ENCODE measurements around the gene TMEFF2. TPM values are rescaled to one million over a fixed set of nuclear protein-coding genes. Genes with fewer than 3 reads are reported as not detected.

The TMEFF2 gene
- polyA plus RNA-seq, 1 of the 3 experiments (the other 2 are of a cell fraction), result 5.4 TPM

- no peak overlapping the region for H3K9ac ChIP-seq
- ChIA-PET CTCF (interaction anchor here (1.2 to 5.4 kb wide), 2 partner anchors 344 to 589 kb away, joined by 4 to 37 read pairs; no protein-coding TSS in a partner anchor), POLR2A (no interaction called here)
- no peak overlapping the region for H2AFZ ChIP-seq (ENCODE audit: low read depth)
- H3K9me2 ChIP-seq, result no peaks in the 10 kb centered on the region
- H3K79me2 ChIP-seq (ENCODE audit: insufficient read depth), result no peaks in the 10 kb centered on the region
- no peak overlapping the region for H3K4me3 ChIP-seq (ENCODE audit: low read depth in 2 of 2, low read length in 1 of 2)
- no peaks in the 10 kb centered on the region; a peak in 1 of 4 replicates for H3K4me1 ChIP-seq (ENCODE audit: control insufficient read depth in 1 of 2, insufficient read depth in 2 of 2, low read depth in 1 of 2, low read length in 1 of 2)
- WGBS (ENCODE audit: low lambda C conversion rate), result 16% methylated on average over 1 of the region's 1 CpG
- H4K20me1 ChIP-seq (ENCODE audit: insufficient read depth), result no peaks in the 10 kb centered on the region
- TF ChIP-seq NFIC (IDR thresholded peaks at IDR 0.05; ENCODE audit: borderline replicate concordance), result no peak
- TF ChIP-seq TCF12 (IDR thresholded peaks at IDR 0.05), result no peak
- no peak for TF ChIP-seq TAF1 (IDR thresholded peaks at IDR 0.05; ENCODE audit: borderline replicate concordance, low read depth, low read length)
- TF ChIP-seq FOSL2 (IDR thresholded peaks at IDR 0.05; ENCODE audit: borderline replicate concordance, low read depth), result no peak
- no peak for TF ChIP-seq ELF1 (IDR thresholded peaks at IDR 0.05)
- TF ChIP-seq MAX (IDR thresholded peaks at IDR 0.05; ENCODE audit: low read depth), result no peak
- no peak for TF ChIP-seq GATA2 (CRISPR knock-in tag; IDR thresholded peaks at IDR 0.05)
- TF ChIP-seq, protein P1, sequence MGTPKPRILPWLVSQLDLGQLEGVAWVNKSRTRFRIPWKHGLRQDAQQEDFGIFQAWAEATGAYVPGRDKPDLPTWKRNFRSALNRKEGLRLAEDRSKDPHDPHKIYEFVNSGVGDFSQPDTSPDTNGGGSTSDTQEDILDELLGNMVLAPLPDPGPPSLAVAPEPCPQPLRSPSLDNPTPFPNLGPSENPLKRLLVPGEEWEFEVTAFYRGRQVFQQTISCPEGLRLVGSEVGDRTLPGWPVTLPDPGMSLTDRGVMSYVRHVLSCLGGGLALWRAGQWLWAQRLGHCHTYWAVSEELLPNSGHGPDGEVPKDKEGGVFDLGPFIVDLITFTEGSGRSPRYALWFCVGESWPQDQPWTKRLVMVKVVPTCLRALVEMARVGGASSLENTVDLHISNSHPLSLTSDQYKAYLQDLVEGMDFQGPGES (IDR thresholded peaks at IDR 0.05; ENCODE audit: low read depth, low read length), result no peak
- TF ChIP-seq FOXJ3 (CRISPR knock-in tag; IDR thresholded peaks at IDR 0.05), result no peak
- H3K4me2 ChIP-seq, result no peak overlapping the region
- no peak for DNase-seq
- H3K27ac ChIP-seq (ENCODE audit: low read depth in 2 of 2, low read length in 1 of 2), result peak overlapping the region in 1 of 2 experiments; percentile 11; a peak in 1 of 4 replicates
- H3K9me3 ChIP-seq, result no peaks in the 10 kb centered on the region
- H3F3A ChIP-seq (replicated peaks; ENCODE audit: insufficient read depth), result no peaks in the 10 kb centered on the region
- H3K36me3 ChIP-seq (replicated peaks in 1 of 2; ENCODE audit: control insufficient read depth in 1 of 2, insufficient read depth in 2 of 2, low read length in 1 of 2), result no peaks in the 10 kb centered on the region
- no peaks in the 10 kb centered on the region for H3K27me3 ChIP-seq (ENCODE audit: insufficient read depth)
These were observed 39.1 kb downstream of the TMEFF2 start for GRCh38 chr2:192155511-192156118.

- CTCF ChIA-PET, result interaction anchor here (0.6 to 5.4 kb wide), 2 partner anchors 9 to 341 kb away, joined by 3 to 37 read pairs; no protein-coding TSS in a partner anchor
- DNase-seq, result no peak
- H3F3A ChIP-seq (replicated peaks; ENCODE audit: insufficient read depth), result no peaks in the 10 kb centered on the region
- H3K4me1 ChIP-seq (ENCODE audit: control insufficient read depth in 1 of 2, insufficient read depth in 2 of 2, low read depth in 1 of 2, low read length in 1 of 2), result peaks cover 0 to 4% of the 10 kb centered on the region in 2 experiments; a peak in 2 of 4 replicates
- no peaks in the 10 kb centered on the region for H3K9me2 ChIP-seq
- WGBS (ENCODE audit: low lambda C conversion rate), result 88% methylated on average over 4 of the region's 4 CpGs
- no peaks in the 10 kb centered on the region for H4K20me1 ChIP-seq (ENCODE audit: insufficient read depth)
- no peak overlapping the region for H3K4me3 ChIP-seq (ENCODE audit: low read depth in 2 of 2, low read length in 1 of 2)
- H3K9ac ChIP-seq, result no peak overlapping the region
- no peak overlapping the region for H2AFZ ChIP-seq (ENCODE audit: low read depth)
- no peaks in the 10 kb centered on the region for H3K9me3 ChIP-seq
- POLR2A ChIA-PET, result no interaction called here
- H3K79me2 ChIP-seq (ENCODE audit: insufficient read depth), result no peaks in the 10 kb centered on the region
- no peak overlapping the region for H3K27ac ChIP-seq (ENCODE audit: low read depth in 2 of 2, low read length in 1 of 2)
- H3K36me3 ChIP-seq (replicated peaks in 1 of 2; ENCODE audit: control insufficient read depth in 1 of 2, insufficient read depth in 2 of 2, low read length in 1 of 2), result no peaks in the 10 kb centered on the region
- no peaks in the 10 kb centered on the region for H3K27me3 ChIP-seq (ENCODE audit: insufficient read depth)
- H3K4me2 ChIP-seq, result no peak overlapping the region
- TF ChIP-seq TAF1 (IDR thresholded peaks at IDR 0.05; ENCODE audit: borderline replicate concordance, low read depth, low read length) (no peak), NRF1 (IDR thresholded peaks at IDR 0.05; ENCODE audit: low read depth, low read length) (no peak), EP300 (IDR thresholded peaks at IDR 0.05; ENCODE audit: borderline replicate concordance in 1 of 2, low read depth in 1 of 2, low read length in 1 of 2) (no peak), CHD2 (IDR thresholded peaks at IDR 0.05; ENCODE audit: low read length, partially characterized antibody) (no peak), MXI1 (IDR thresholded peaks at IDR 0.05; ENCODE audit: low read depth, low read length) (no peak), CTCF (IDR thresholded peaks at IDR 0.05) (no peak)
These were observed 41.2 kb downstream of the TMEFF2 start for GRCh38 chr2:192153561-192153960.
